Activated T-cell treated with anti-CD3 and anti-CD28 coated beads for 48 hours (primary cell): Measurements from ENCODE around the gene MEIOSIN.

ENCODE experiments used
- DNase-seq: peaks from one replicate; pipeline ENCODE4 v3.0.0-alpha.2; 2020; ENCODE audit warnings: low read depth

Gene MEIOSIN

DNA sequence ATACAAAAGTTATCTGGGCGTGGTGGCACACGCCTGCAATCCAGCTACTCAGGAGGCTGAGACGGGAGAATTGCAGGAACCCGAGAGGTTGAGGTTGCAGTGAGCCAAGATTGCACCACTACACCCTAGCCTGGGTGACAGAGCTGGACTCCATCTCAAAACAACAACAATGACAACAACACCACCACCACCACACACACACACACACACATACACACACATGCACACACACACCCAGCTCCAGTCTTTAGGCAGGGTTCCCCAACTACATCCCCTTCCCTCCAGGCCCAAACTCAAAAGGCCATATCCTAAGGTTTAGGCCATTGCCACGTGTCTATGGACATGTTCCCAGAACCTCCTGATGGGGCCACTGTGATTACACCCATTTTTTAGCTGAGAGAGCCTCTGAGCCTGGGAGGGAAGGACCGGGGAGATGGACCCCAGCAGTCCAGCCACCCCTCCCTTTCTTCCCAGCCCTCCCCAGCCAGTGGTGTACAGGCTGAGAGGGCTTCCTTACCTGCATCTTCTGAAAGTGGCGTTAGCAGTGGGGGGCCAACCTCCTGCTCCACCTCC, 68.5 kb downstream of the MEIOSIN start:
- no peak for DNase-seq

DNA sequence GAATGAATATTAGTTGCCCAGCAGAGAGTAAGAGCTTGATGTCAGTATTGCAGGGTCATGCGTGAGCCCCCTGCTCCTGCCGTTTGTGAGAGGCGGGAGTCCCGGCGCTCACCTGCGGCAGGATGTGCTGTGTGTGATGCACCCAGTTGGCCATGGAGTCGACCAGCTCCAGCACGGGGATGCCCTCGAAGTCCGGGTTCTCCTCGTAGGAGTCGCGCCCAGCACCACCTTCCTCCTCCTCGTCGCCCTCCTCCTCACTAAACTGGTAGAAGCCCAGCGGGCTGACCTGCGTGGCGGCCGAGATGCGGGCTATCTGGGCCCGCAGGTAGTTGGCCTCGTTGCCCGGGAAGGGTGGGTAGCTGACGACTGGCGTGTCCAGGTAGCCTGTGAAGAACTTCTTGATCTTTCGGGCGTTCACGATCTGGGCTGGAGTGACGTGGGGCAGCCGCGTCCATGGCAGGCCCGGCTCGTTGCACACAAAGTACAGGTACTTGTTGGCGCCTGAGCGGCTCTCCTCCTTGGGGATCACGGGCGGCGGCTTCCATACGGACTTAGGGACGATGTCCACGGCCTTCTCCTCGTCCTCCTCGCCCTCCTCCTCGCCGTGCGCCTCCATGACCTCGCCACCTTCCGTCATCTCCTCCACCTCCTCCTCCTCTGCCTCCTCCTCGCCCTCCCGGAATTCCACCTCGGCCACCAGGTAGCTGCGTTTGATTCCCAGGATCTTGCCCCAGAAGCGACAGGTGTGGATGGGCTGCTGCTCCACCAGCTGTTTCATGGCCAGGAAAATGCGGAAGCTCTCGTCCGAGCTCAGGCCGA, 71.1 kb downstream of the MEIOSIN start:
- no peak for DNase-seq

DNA sequence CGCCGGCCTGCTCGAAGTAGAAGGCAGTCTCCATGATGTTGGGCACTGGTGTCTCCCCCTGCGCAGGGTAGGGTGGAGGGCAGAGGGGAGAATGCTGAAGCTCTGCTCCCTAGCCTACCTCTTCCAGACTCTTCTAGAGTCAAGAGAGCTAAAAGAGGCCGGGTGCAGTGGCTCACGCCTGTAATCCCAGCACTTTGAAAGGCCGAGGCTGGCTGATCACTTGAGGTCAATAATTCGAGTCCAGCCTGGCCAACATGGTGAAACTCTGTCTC, 71.7 kb downstream of the MEIOSIN start:
- no peak for DNase-seq

DNA sequence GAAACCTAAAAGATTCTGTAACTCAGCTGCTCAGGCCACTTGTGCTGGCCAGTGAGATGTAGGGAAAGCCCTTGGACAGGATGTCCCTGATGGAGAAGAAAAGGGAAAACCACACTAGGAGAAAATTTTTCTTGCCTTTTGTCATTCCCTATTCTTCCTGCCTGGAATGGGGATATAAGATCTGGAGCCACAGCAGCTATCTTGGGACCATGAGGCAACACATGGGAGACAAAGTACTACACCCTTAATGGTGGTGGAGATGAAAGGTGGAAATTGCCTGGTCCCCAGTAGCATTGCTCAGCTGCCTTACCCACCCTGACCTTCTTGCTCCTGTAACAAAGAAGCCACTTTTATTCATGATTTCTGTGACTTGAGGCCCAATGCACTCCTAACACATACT, 72.5 kb downstream of the MEIOSIN start:
- no peak for DNase-seq

DNA sequence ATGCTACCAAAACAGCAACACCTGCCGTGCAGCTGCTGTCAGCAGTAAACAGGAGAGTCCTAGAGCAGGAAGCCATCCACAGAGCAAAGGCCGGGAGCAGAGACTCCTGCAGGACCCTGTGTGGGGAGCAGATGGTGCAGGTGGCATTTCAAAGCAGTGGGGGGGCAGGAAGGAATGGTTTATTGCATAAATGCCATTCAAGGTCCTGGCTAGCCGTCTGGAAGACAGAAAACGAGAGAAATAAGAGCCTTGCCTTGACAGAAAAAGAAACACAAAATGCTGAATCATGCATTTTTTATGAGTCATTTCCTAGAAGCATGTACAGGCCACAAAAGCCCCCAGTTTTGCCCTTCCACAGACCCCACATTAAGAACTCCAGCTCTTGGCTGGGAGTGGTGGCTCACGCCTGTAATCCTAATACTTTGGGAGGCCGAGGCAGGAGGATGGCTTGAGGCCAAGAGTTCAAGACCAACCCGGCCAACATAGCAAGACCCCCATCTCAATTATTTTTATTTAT, 76.5 kb downstream of the MEIOSIN start:
- DNase-seq, result no peak

DNA sequence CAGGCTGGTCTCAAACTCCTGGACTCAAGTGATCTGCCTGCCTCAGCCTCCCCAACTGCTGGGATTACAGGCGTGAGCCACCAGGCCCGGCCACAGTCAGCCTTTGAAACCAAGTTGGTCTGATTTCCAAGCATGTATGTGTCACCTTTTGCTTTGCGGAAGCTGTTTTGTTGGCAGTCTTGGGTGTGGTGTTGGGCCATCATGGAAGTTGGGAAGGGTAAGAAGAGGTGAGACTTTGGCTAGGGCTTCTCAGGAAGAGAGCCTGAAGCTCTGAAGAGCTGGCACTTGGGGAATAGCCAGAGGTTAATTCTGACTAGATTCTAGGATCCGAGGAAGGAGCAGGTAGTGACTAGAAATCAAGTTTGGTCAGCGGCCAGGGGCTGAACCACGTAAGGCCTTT, 79.1 kb downstream of the MEIOSIN start:
- no peak for DNase-seq
